Measurements from ENCODE around the gene HIF1AN.

Gene HIF1AN

GRCh38 chr10:100535715-100536353, at the start of gene HIF1AN:
Gene HIF1AN, plus strand, starts transcription at chr10:100535943. Its CDS starts 16 bp downstream, at chr10:100535959.
- DNase-seq (ENCODE audit: low read depth in 2 of 2): peak; percentile 78 to 82

- DNase-seq (ENCODE audit: low read depth in 2 of 2): no peak
These were observed 48.2 kb upstream of the HIF1AN start for GRCh38 chr10:100487529-100487928.

GRCh38 chr10:100489396-100489795, 46.3 kb upstream of the HIF1AN start:
- no peak for DNase-seq (ENCODE audit: low read depth in 2 of 2)

DNA sequence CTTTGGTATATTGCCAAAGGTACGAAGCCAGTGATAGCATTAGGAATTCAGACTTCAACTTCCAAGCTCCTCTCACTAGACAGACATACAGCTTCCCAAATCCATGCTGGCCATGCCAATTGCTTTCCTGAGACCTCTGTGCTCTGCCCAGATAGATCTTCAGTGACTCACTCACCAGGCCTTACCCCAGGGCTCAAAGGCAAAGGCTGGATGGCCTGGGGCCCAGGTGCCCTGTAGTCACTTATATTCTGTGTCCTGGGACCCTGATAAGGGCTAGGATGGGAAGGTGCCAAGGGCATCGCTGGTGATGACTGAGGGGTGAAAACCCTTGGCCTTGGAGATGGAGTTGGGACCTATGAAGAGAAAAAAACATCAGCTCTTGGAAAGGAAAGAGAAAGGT, 45.2 kb upstream of the HIF1AN start:
- DNase-seq (ENCODE audit: low read depth in 2 of 2): no peak

DNA sequence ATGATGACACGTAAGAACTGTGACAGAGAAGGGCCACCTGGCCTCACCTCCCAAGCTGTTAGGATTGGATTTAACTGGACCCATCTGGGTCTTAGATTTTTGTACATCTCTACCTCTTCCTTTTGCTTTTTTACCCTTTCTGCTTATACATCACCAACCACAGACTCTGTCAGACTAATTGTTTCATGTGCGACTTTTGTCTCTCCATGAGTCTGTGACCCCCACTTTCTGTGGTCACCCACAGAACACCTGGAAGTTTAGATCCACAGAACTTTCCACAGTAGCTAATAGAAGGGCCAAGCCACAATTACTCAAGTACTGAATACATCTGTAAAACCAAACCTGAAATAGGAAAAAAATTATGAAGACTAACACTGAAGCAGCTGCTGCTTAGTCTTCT, 39.2 kb upstream of the HIF1AN start:
- no peak for DNase-seq (ENCODE audit: low read depth in 2 of 2)

DNA sequence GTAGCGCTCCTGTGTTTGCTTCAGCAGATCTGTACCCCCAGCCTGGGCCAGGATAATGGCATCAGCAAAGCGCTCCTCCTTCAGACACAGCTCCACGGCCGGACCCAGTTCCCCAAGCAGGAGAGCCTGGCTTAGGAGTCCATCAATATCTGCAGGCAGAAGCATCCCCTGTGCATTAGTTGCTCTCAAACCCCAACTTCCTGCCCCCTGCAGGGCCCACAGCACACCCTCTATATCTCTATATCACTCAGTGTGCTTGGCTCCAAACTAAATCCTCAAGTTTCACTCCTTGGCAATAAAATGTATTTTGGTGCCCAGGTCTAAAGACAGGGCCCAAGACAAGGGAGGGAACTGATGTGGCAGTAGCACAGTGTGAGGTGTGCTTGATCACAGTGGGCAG, 37.7 kb upstream of the HIF1AN start:
- no peak for DNase-seq (ENCODE audit: low read depth in 2 of 2)

DNA sequence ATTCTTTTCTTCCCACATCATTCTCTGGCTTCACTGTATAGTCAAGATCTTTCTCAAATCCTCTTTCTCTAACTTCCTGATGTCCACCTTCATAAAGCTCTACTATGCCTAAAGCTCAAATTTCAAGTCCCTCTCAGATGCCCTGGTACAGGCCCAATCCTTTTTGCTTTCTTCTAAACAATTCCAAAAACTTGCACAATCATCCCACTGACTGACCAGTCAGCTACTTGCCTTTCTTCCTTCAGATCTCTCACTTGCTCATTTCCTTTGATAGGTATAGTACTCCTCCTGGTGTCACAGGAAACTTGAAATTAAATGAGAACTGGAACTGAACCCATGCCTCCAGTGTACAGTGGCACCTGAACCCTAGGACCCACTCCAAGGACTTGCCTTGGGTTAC, 34.3 kb upstream of the HIF1AN start:
- no peak for DNase-seq (ENCODE audit: low read depth in 2 of 2)

- DNase-seq (ENCODE audit: low read depth in 2 of 2): no peak
These were observed 32.7 kb upstream of the HIF1AN start for GRCh38 chr10:100502926-100503494.

GRCh38 chr10:100504096-100504495, 31.6 kb upstream of the HIF1AN start:
- no peak for DNase-seq (ENCODE audit: low read depth in 2 of 2)

DNA sequence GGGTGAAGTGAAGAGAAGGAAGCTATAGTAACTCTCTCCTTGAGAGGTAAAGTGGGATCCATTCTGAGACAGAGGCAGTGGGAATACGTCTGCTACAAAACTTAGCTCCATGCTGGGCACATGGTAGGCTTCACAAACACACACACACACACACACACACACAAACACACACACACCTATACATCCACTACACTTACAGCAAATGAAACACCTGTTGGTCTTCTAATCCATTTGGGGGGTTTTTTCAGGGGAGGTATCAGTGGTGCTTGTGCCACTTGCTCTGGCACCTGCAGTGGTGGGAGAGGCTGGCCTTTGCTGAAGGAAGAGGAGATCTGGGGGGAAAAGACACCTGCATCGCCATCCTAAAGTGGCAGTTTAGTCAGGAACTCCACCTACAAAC, 30.6 kb upstream of the HIF1AN start:
- no peak for DNase-seq (ENCODE audit: low read depth in 2 of 2)

GRCh38 chr10:100506596-100507356, 29.0 kb upstream of the HIF1AN start:
- DNase-seq (ENCODE audit: low read depth in 2 of 2): no peak

- no peak for DNase-seq (ENCODE audit: low read depth in 2 of 2)
These were observed 28.4 kb upstream of the HIF1AN start for GRCh38 chr10:100507357-100507732.

GRCh38 chr10:100508266-100508665, 27.5 kb upstream of the HIF1AN start:
- no peak for DNase-seq (ENCODE audit: low read depth in 2 of 2)

- no peak for DNase-seq (ENCODE audit: low read depth in 2 of 2)
These were observed 27.0 kb upstream of the HIF1AN start for GRCh38 chr10:100508691-100509150.

DNA sequence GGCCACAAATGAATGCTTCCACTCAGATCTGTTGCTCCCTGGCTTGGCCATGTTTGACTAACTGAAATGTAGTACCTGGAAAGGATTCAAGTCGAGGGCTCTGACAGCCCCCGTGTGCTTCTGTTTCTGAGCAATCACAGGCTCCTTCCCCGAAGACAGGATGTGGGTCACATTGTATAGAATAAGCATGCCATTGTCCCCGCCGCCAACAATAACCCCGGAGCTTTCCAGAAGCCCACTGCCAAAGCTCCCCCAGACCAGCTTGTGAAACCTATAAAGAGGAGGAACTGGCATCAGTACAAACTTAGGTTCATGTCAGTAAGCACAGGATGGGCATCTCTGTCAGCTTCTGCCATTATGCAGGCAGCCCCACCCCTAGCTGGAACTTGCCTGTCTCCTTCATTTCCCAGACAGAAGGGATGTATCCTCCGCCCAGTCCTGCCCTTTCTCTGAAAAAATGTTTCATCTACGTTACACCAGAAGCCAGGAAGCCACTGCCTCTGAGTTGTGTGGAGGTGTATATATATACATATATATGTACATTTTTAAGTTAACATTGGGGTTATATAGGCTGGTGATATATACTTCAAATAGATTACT, 26.4 kb upstream of the HIF1AN start:
- DNase-seq (ENCODE audit: low read depth in 2 of 2): peak; percentile 20 to 46

DNA sequence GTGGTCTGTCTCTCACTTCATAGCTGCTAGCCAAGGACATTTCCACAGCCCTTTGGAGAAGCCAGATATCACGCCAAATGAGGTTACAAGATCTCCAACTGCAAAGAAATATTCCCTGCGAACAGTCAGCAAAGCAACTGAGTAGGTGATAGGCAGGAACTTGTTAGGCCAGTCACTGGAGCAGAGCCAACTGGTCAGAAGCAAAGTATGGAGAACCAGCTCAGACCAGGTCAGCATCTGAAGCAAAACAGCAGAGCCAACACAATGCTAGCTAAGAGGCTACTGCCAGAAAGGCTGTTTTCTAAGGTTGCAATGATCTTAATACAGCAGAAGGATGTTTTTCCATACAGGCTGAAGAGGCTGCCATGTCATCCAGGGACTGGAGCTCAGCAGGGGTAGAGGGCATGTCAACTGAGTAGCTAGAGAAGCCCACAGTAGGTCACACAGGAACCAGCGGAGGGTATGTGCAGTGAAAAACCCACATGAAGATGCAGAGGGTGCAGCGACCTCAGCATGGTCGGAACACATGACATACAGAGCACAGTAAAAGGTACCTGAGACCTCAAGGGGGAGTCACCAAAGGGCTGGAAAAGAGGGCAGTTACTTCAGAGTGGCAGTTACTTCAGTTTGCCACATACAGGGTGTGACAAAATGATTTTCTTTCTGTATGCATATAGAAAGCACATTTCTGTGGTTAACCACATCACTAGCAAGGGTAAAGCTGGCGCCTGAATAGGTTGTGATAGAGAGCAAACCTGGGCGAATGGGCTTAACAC, 25.0 kb upstream of the HIF1AN start:
- DNase-seq (ENCODE audit: low read depth in 2 of 2): peak; percentile 41 to 54

DNA sequence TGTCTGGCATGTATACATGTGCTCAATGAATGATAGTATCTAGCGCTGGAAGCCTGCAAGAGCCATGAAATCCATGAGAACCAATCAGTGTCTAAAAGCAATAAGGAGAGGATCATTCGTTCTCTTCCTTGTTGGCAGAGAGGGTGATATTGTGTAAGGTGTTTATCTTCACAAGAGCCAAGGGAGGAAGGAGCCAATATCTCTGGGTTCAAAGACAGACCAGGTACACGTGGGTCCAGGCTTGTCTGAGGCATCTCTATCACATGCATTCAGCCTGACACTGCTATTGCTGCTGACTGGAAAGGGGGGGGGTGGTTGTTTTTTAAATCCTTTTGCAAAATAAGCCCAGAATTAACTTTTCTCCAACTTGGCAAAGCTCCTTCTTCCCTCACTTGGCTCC, 20.1 kb upstream of the HIF1AN start:
- DNase-seq (ENCODE audit: low read depth in 2 of 2): no peak

DNA sequence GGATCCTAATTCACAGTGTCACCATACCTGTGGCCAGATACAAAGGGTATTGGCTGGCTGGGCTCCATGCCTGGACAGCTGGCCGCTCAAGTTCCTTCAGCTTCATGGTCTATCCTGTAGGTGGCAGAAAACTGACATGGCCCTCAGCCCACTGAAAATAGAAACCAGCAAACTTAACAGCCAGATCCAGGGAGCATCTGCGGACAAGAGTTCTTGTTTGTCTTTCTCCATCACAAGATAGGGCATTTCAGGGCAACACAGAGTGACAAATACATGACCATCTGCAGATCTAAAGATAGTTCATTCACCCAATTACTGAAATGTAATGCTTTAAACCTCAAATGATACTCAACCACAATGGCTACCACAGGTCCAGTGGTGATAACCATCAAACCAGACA, 18.9 kb upstream of the HIF1AN start:
- DNase-seq (ENCODE audit: low read depth in 2 of 2): no peak

GRCh38 chr10:100518761-100519241, 16.9 kb upstream of the HIF1AN start:
- peak in 1 of 2 donors; percentile 36 for DNase-seq (ENCODE audit: low read depth in 2 of 2)

DNA sequence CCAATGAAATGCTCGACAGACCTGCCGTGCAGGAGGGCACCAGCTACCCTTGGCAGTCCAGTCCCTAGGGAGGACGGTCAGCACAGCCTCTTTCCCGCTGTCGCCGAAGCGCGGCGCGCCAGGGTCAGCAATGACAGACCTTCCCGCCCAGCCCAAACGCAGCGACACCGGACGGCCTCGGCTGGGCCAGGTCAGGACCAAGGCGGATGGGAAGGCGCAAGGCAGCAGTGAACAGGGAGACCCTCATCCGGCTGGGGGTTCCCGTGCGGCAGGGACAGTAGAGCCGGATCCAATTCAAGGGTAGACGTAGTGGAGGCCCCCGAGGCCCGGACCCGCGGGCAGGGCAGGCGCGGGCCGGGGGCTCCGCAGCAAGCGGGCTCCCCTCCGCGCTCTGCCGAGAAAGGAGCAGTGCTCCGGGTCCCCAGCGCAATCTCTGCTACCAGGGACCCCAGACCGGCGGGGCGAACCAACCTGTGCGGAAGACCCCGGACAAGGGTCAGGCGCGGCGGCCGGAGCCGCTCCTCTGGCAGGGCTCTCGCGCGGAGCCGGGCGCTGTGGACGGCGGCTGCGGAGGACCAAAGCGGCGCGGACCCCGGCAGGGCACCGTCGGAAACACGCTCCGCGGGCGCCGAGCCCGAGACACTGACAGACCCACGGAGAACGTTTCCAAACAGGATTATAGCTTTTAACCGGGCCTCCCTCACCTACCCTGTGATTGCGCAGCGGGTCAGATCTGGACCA, 16.3 kb upstream of the HIF1AN start, which contains the start of gene SEC31B:
Gene SEC31B (minus strand): TSS at position 551 of the 741 bp plus-strand sequence. CDS start 2,909 bp downstream, outside the sequence.
- no peak for DNase-seq (ENCODE audit: low read depth in 2 of 2)

- DNase-seq (ENCODE audit: low read depth in 2 of 2): no peak
These were observed 14.9 kb upstream of the HIF1AN start for GRCh38 chr10:100520811-100521210.
